Measurements from ENCODE around the gene KRT78. TPM values are rescaled to one million over a fixed set of nuclear protein-coding genes. Genes with fewer than 3 reads are reported as not detected.

Gene KRT78
- total and polyA plus RNA-seq, 2 donors (not counting 1 experiment from before 2014, with no cell fraction given), result not detected

- peaks cover 13% of the 10 kb centered on the region for H3K27me3 Mint-ChIP-seq
- ChIA-PET CTCF (interaction anchor here (1.8 to 2.5 kb wide), 2 partner anchors 9 to 14 kb away, joined by 11 to 12 read pairs; no protein-coding TSS in a partner anchor), POLR2A (interaction anchor here (0.6 kb wide), 1 partner anchor 225 kb away, joined by 3 read pairs; no protein-coding TSS in a partner anchor)
- H3K4me3 ChIP-seq (ENCODE audit: control extremely low read depth in 1 of 5, extremely low read depth in 1 of 5, insufficient read depth in 1 of 5, low read depth in 2 of 5, low read length in 4 of 5), result no peak overlapping the region
- H3K79me2 ChIP-seq (ENCODE audit: control insufficient read depth, insufficient read depth, low read length), result no peaks in the 10 kb centered on the region
- intact Hi-C loops (cut with micrococcal nuclease), result loop anchor here (10.0 kb wide), 2 partner anchors 286 to 716 kb away; no protein-coding TSS in a partner anchor
- H3K9me3 Mint-ChIP-seq (ENCODE audit: insufficient read depth), result no peaks in the 10 kb centered on the region
- 31% methylated on average over 12 of the region's 14 CpGs for WGBS (ENCODE audit: insufficient coverage)
- H3K4me3 Mint-ChIP-seq, result peak overlapping the region; percentile 6
- H3K27ac ChIP-seq (ENCODE audit: low read length in 2 of 2), result no peak overlapping the region
- H3K36me3 ChIP-seq (replicated peaks in 1 of 2; ENCODE audit: control extremely low read depth in 1 of 2, control insufficient read depth in 1 of 2, extremely low read depth in 1 of 2, insufficient read depth in 2 of 2, low read length in 1 of 2), result no peaks in the 10 kb centered on the region
- H3K4me1 Mint-ChIP-seq, result peaks cover 37% of the 10 kb centered on the region
- peaks cover 25 to 32% of the 10 kb centered on the region in 2 donors for H3K4me1 ChIP-seq (ENCODE audit: control insufficient read depth in 2 of 2, insufficient read depth in 2 of 2, low read length in 2 of 2)
- no peak overlapping the region for H3K27ac Mint-ChIP-seq
- H3K4me2 ChIP-seq (replicated peaks; ENCODE audit: low read depth, low read length, poor library complexity, severe bottlenecking), result peak overlapping the region; percentile 60
- ATAC-seq (ENCODE audit: low read depth) (peak; percentile 51), DNase-seq (peak; percentile 73)
- no peaks in the 10 kb centered on the region for H4K20me1 ChIP-seq (ENCODE audit: control insufficient read depth, insufficient read depth, low read length, poor library complexity, severe bottlenecking)
- H3K9me3 ChIP-seq (ENCODE audit: control extremely low read depth in 1 of 3, control insufficient read depth in 2 of 3, insufficient read depth in 1 of 3, low read length in 2 of 3), result no peaks in the 10 kb centered on the region
- TF ChIP-seq CTCF (IDR thresholded peaks at IDR 0.05) (peak; percentile 75), EZH2 (IDR thresholded peaks at IDR 0.05; ENCODE audit: borderline replicate concordance, insufficient read depth, low read depth, low read length, poor library complexity, severe bottlenecking) (no peak)
- peaks cover 0 to 19% (median 4%) of the 10 kb centered on the region in 4 experiments for H3K27me3 ChIP-seq (replicated peaks in 1 of 4; ENCODE audit: control extremely low read depth in 1 of 4, control insufficient read depth in 3 of 4, insufficient read depth in 4 of 4, low read length in 3 of 4)
- peak overlapping the region; percentile 54 for H2AFZ ChIP-seq (ENCODE audit: insufficient read depth, low read depth, low read length, poor library complexity, severe bottlenecking)
- no peak overlapping the region for H3K9ac ChIP-seq (ENCODE audit: low read length)
These were observed 21.8 kb upstream of the KRT78 start for GRCh38 chr12:52870361-52871290.

- CTCF ChIA-PET, result interaction anchor here (0.6 to 1.4 kb wide), 5 partner anchors 10 to 210 kb away, joined by 3 to 7 read pairs (median 3); no protein-coding TSS in a partner anchor
- ATAC-seq (ENCODE audit: low read depth) (no peak), DNase-seq (no peak)
- Histone ChIP-seq H3K36me3 (replicated peaks in 1 of 2; ENCODE audit: control extremely low read depth in 1 of 2, control insufficient read depth in 1 of 2, extremely low read depth in 1 of 2, insufficient read depth in 2 of 2, low read length in 1 of 2) (no peaks in the 10 kb centered on the region), H2AFZ (ENCODE audit: insufficient read depth, low read depth, low read length, poor library complexity, severe bottlenecking) (peak overlapping the region; percentile 50), H3K27ac (ENCODE audit: low read length in 2 of 2) (no peak overlapping the region), H3K4me1 (ENCODE audit: control insufficient read depth in 2 of 2, insufficient read depth in 2 of 2, low read length in 2 of 2) (peaks cover 13 to 20% of the 10 kb centered on the region in 2 donors), H3K27me3 (replicated peaks in 1 of 4; ENCODE audit: control extremely low read depth in 1 of 4, control insufficient read depth in 3 of 4, insufficient read depth in 4 of 4, low read length in 3 of 4) (no peaks in the 10 kb centered on the region), H3K4me2 (replicated peaks; ENCODE audit: low read depth, low read length, poor library complexity, severe bottlenecking) (peak overlapping the region; percentile 43), H4K20me1 (ENCODE audit: control insufficient read depth, insufficient read depth, low read length, poor library complexity, severe bottlenecking) (no peaks in the 10 kb centered on the region), H3K4me3 (ENCODE audit: control extremely low read depth in 1 of 5, extremely low read depth in 1 of 5, insufficient read depth in 1 of 5, low read depth in 2 of 5, low read length in 4 of 5) (no peak overlapping the region), H3K9ac (ENCODE audit: low read length) (no peak overlapping the region), H3K79me2 (ENCODE audit: control insufficient read depth, insufficient read depth, low read length) (no peaks in the 10 kb centered on the region), H3K9me3 (ENCODE audit: control extremely low read depth in 1 of 3, control insufficient read depth in 2 of 3, insufficient read depth in 1 of 3, low read length in 2 of 3) (no peaks in the 10 kb centered on the region)
- intact Hi-C loops (cut with micrococcal nuclease), result no loop called here
- POLR2A ChIA-PET, result no interaction called here
- peaks cover 23% of the 10 kb centered on the region for H3K4me1 Mint-ChIP-seq
- H3K27ac Mint-ChIP-seq, result no peak overlapping the region
- no peaks in the 10 kb centered on the region for H3K9me3 Mint-ChIP-seq (ENCODE audit: insufficient read depth)
- TF ChIP-seq EZH2 (IDR thresholded peaks at IDR 0.05; ENCODE audit: borderline replicate concordance, insufficient read depth, low read depth, low read length, poor library complexity, severe bottlenecking) (no peak), CTCF (IDR thresholded peaks at IDR 0.05) (no peak)
- H3K4me3 Mint-ChIP-seq, result peak overlapping the region; percentile 34
- no peaks in the 10 kb centered on the region for H3K27me3 Mint-ChIP-seq
- 0% methylated on average over 5 of the region's 9 CpGs for WGBS (ENCODE audit: insufficient coverage)
These were observed 18.8 kb upstream of the KRT78 start for GRCh38 chr12:52867642-52868041.
